HEK293 (cell line): ENCODE results near the gene MYO5B.
"Not testable (repeated sequence)": the region's sequence is repeated elsewhere in the genome, so short reads cannot be mapped to it uniquely, and the experiment has no call there.

Source experiments
- CTCF ChIA-PET: fragments of 350-600 bp; formaldehyde crosslinking; extraction: SDS; loops from one replicate; lab custom pipeline; 2021; ENCODE audit warnings: antibody characterized with exemption; lab: Yijun Ruan, JAX
- POLR2A ChIA-PET: fragments of 300-600 bp; formaldehyde crosslinking; extraction: SDS; loops from one replicate; lab custom pipeline; 2020; ENCODE audit warnings: antibody characterized with exemption, inconsistent platforms; lab: Yijun Ruan, JAX
- H3K27ac ChIP-seq: fragments of 200-500 bp; sonication (Bioruptor generic); 2 replicates; pipeline ENCODE4 v1.5.1; 2014; ENCODE audit warnings: low read depth, low read length, control low read depth, inconsistent platforms; ENCODE audit errors: extremely low read depth
- H3K36me3 ChIP-seq, 2 experiments: fragments of 200-500 bp in 1 of 2; sonication (Bioruptor generic) in 1 of 2; 1 replicate in 1 of 2; 2 replicates in 1 of 2; pipeline ENCODE4 v1.5.1; 2014 to 2017; ENCODE audit warnings: inconsistent platforms in 2 of 2, low read length in 2 of 2; ENCODE audit not compliant: control insufficient read depth in 2 of 2, insufficient read depth in 1 of 2
- H3K4me1 ChIP-seq: fragments of 200-500 bp; sonication (Bioruptor generic); 2 replicates; pipeline ENCODE4 v1.5.1; 2014; ENCODE audit warnings: mild to moderate bottlenecking, low read length, inconsistent platforms; ENCODE audit not compliant: control insufficient read depth, insufficient read depth
- H3K4me3 ChIP-seq: 2 replicates; pipeline ENCODE4 v1.5.1; 2011; ENCODE audit warnings: low read depth, mild to moderate bottlenecking, control low read depth, low read length, moderate library complexity
- H3K9me3 ChIP-seq: fragments of 200-500 bp; sonication (Bioruptor generic); 2 replicates; pipeline ENCODE4 v1.5.1; 2014; ENCODE audit warnings: low read depth, low read length, inconsistent platforms; ENCODE audit not compliant: control insufficient read depth, insufficient read depth
- BCL6B ChIP-seq: fragments of 450-650 bp; formaldehyde crosslinking; IDR thresholded peaks from 2 replicates; pipeline ENCODE4 v1.5.1; 2017; ENCODE audit warnings: missing biosample characterization, missing genetic modification characterization
- PRDM4 ChIP-seq: fragments of 450-650 bp; formaldehyde crosslinking; IDR thresholded peaks from 2 replicates; pipeline ENCODE4 v1.5.1; 2017; ENCODE audit warnings: missing biosample characterization, missing genetic modification characterization
- SP2 ChIP-seq: fragments of 450-650 bp; formaldehyde crosslinking; IDR thresholded peaks from 2 replicates; pipeline ENCODE4 v1.5.1; 2016; ENCODE audit warnings: missing biosample characterization, missing genetic modification characterization
- ZBTB10 ChIP-seq: fragments of 450-650 bp; formaldehyde crosslinking; IDR thresholded peaks from 2 replicates; pipeline ENCODE4 v1.5.1; 2016; ENCODE audit warnings: missing biosample characterization, missing genetic modification characterization
- ZNF146 ChIP-seq: fragments of 450-650 bp; formaldehyde crosslinking; IDR thresholded peaks from 2 replicates; pipeline ENCODE4 v1.5.1; 2016; ENCODE audit warnings: missing biosample characterization, missing genetic modification characterization
- ZNF391 ChIP-seq: fragments of 450-650 bp; formaldehyde crosslinking; IDR thresholded peaks from 2 replicates; pipeline ENCODE4 v1.5.1; 2016; ENCODE audit warnings: low read depth, missing biosample characterization, missing genetic modification characterization, borderline replicate concordance
- ZNF501 ChIP-seq: fragments of 450-650 bp; formaldehyde crosslinking; IDR thresholded peaks from 2 replicates; pipeline ENCODE4 v1.5.1; 2016; ENCODE audit warnings: missing biosample characterization, missing genetic modification characterization
- ZNF585B ChIP-seq: fragments of 450-650 bp; formaldehyde crosslinking; IDR thresholded peaks from 2 replicates; pipeline ENCODE4 v1.5.1; 2016; ENCODE audit warnings: missing biosample characterization, missing genetic modification characterization
- ZNF654 ChIP-seq: fragments of 450-650 bp; formaldehyde crosslinking; IDR thresholded peaks from 2 replicates; pipeline ENCODE4 v1.5.1; 2016; ENCODE audit warnings: low read depth, missing biosample characterization, missing genetic modification characterization

MYO5B gene

GRCh38 chr18:49802623-49803022 lies 392.3 kb downstream of the MYO5B start (continued):
- TF ChIP-seq SP2 (tag by site-specific recombination) (no peak), ZNF501 (no peak), ZNF654 (tag by site-specific recombination) (no peak), PRDM4 (tag by site-specific recombination) (no peak)

- H3K27ac ChIP-seq, H3K4me3 ChIP-seq, POLR2A ChIA-PET, H3K9me3 ChIP-seq, CTCF ChIA-PET: not testable (repeated sequence)
- Histone ChIP-seq H3K36me3 (peaks cover 16 to 31% of the 10 kb centered on the region in 2 experiments), H3K4me1 (peaks cover 17% of the 10 kb centered on the region)
These were observed 394.5 kb downstream of the MYO5B start for GRCh38 chr18:49800491-49800890.

GRCh38 chr18:49799806-49800205 lies 395.1 kb downstream of the MYO5B start:
- H3K4me3 ChIP-seq, H3K27ac ChIP-seq, POLR2A ChIA-PET, CTCF ChIA-PET, H3K9me3 ChIP-seq: not testable (repeated sequence)
- H3K36me3 ChIP-seq: peaks cover 21 to 38% of the 10 kb centered on the region in 2 experiments
- peaks cover 14% of the 10 kb centered on the region for H3K4me1 ChIP-seq

- H3K4me3 ChIP-seq: no peak overlapping the region
- peaks cover 39 to 52% of the 10 kb centered on the region in 2 experiments for H3K36me3 ChIP-seq
- POLR2A ChIA-PET: no interaction called here
- H3K9me3 ChIP-seq: no peaks in the 10 kb centered on the region
- CTCF ChIA-PET: interaction anchor here (1.3 kb wide), 1 partner anchor 61 kb away, joined by 4 read pairs; no protein-coding TSS in a partner anchor
- TF ChIP-seq ZBTB10 (tag by site-specific recombination): no peak
- TF ChIP-seq BCL6B: no peak
- TF ChIP-seq ZNF146 (tag by site-specific recombination): no peak
- no peak for TF ChIP-seq ZNF585B (tag by site-specific recombination)
- TF ChIP-seq ZNF391: no peak
- H3K27ac ChIP-seq: no peak overlapping the region
- peaks cover 9% of the 10 kb centered on the region for H3K4me1 ChIP-seq
These were observed 396.9 kb downstream of the MYO5B start for GRCh38 chr18:49798001-49798400.
